Measurements from ENCODE around the gene CDCA3. TPM values are rescaled to one million over a fixed set of nuclear protein-coding genes. Genes with fewer than 3 reads are reported as not detected.

Gene CDCA3
- total and polyA plus RNA-seq, 4 donors = 1.3 to 4.1 (median 2.8) TPM

DNA sequence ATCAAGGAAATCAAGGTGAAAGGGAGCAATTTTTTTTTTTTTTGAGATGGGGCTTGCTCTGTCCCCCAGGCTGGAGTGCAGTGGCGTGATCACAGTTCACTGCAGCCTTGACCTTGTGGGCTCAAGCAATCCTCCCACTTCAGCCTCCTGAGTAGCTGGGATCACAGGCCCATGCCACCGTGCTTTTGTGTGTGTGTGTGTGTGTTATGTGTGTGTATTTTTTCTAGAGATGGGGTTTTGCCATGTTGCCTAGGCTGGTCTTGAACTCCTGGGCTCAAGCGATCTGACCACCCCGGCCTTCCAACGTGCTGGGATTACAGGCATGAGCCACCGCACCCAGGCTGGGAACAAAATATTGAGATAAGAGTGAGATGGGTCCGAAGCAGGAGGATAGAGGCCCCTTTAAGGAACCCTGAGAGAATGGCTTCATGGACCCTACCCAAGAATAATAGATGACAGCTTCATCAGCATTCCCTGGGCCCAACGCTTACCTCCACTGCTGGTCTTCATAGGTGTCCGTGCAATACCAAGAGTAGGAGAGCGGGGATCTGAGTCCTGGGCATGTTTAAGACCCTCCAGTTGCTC, 1.0 kb downstream of the CDCA3 start:
- TF ChIP-seq, protein P1, sequence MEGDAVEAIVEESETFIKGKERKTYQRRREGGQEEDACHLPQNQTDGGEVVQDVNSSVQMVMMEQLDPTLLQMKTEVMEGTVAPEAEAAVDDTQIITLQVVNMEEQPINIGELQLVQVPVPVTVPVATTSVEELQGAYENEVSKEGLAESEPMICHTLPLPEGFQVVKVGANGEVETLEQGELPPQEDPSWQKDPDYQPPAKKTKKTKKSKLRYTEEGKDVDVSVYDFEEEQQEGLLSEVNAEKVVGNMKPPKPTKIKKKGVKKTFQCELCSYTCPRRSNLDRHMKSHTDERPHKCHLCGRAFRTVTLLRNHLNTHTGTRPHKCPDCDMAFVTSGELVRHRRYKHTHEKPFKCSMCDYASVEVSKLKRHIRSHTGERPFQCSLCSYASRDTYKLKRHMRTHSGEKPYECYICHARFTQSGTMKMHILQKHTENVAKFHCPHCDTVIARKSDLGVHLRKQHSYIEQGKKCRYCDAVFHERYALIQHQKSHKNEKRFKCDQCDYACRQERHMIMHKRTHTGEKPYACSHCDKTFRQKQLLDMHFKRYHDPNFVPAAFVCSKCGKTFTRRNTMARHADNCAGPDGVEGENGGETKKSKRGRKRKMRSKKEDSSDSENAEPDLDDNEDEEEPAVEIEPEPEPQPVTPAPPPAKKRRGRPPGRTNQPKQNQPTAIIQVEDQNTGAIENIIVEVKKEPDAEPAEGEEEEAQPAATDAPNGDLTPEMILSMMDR (IDR thresholded peaks at IDR 0.05; ENCODE audit: control extremely low read depth, extremely low read depth) = no peak
- 87 to 94% methylated on average over 10 of the region's 10 CpGs for WGBS, 2 donors
- Histone ChIP-seq H3K27ac (ENCODE audit: low read depth in 1 of 2, low read length in 1 of 2) (no peak overlapping the region), H3K9me3 (ENCODE audit: control insufficient read depth in 4 of 4, insufficient read depth in 3 of 4, low read length in 3 of 4) (no peaks in the 10 kb centered on the region), H3K9ac (ENCODE audit: insufficient read depth in 1 of 2, low read length in 2 of 2) (no peak overlapping the region), H3K36me3 (ENCODE audit: control insufficient read depth in 4 of 4, insufficient read depth in 4 of 4, low read length in 4 of 4) (peaks cover 1 to 24% (median 9%) of the 10 kb centered on the region in 4 donors), H3K4me1 (ENCODE audit: control insufficient read depth in 5 of 5, insufficient read depth in 5 of 5, low read length in 5 of 5) (peaks cover 0 to 26% (median 7%) of the 10 kb centered on the region in 5 donors), H3K27me3 (ENCODE audit: control insufficient read depth in 3 of 3, insufficient read depth in 3 of 3, low read length in 2 of 3) (no peaks in the 10 kb centered on the region), H3K4me3 (no peak overlapping the region)
- no peak for ATAC-seq (ENCODE audit: insufficient read depth, low FRiP score)
- DNase-seq = no peak

DNA sequence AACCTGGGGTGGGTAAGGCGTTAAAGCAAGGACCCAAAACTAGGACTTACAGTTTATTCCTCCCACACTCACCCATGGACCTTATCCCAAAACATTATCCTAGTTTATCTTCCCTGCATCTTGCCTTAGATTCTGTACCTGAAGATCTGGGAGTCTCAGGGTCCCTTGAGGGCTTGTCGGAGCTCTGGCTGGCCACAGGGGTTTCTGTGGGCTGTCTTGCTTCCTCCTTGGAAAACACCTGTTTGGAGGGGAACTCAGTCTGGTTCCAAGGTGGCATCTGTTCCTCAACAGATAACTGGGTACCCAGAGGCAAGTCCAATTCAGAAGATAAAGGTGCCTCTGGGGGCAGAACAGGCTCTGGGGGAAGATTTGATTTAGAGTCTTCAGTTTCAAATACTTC, 1.7 kb downstream of the CDCA3 start:
- Histone ChIP-seq H3K36me3 (ENCODE audit: control insufficient read depth in 4 of 4, insufficient read depth in 4 of 4, low read length in 4 of 4) (peaks cover 1 to 24% (median 10%) of the 10 kb centered on the region in 4 donors), H3K27me3 (ENCODE audit: control insufficient read depth in 3 of 3, insufficient read depth in 3 of 3, low read length in 2 of 3) (no peaks in the 10 kb centered on the region), H3K9me3 (ENCODE audit: control insufficient read depth in 4 of 4, insufficient read depth in 3 of 4, low read length in 3 of 4) (no peaks in the 10 kb centered on the region), H3K4me3 (no peak overlapping the region), H3K9ac (ENCODE audit: insufficient read depth in 1 of 2, low read length in 2 of 2) (no peak overlapping the region), H3K27ac (ENCODE audit: low read depth in 1 of 2, low read length in 1 of 2) (no peak overlapping the region), H3K4me1 (ENCODE audit: control insufficient read depth in 5 of 5, insufficient read depth in 5 of 5, low read length in 5 of 5) (peaks cover 0 to 26% (median 7%) of the 10 kb centered on the region in 5 donors)
- no peak for DNase-seq
- TF ChIP-seq, protein P1 (IDR thresholded peaks at IDR 0.05; ENCODE audit: control extremely low read depth, extremely low read depth) = no peak
- WGBS, 2 donors = 62 to 85% methylated on average over 2 of the region's 2 CpGs
- no peak for ATAC-seq (ENCODE audit: insufficient read depth, low FRiP score)

DNA sequence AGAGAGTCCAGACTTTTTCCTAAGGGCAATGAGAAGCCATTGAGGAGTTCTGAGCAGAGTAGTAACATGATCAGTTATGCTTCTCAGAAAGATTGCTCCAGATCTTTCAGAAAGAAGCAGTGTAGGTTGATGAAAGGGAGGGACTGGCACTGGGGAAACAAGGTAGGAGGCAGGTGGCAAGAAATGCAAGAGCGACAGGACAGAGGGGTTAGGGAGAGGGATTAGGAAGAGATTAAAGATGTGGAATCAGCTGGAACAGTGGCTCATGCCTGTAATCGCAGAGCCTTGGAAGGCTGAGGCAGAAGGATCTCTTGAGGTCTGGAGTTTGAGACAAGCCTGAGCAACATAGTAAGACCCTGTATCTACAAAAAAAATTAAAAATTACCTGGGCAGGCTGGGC, 3.4 kb downstream of the CDCA3 start:
- Histone ChIP-seq H3K9ac (ENCODE audit: insufficient read depth in 1 of 2, low read length in 2 of 2) (no peak overlapping the region), H3K27me3 (ENCODE audit: control insufficient read depth in 3 of 3, insufficient read depth in 3 of 3, low read length in 2 of 3) (no peaks in the 10 kb centered on the region), H3K36me3 (ENCODE audit: control insufficient read depth in 4 of 4, insufficient read depth in 4 of 4, low read length in 4 of 4) (peaks cover 1 to 33% (median 9%) of the 10 kb centered on the region in 4 donors), H3K4me3 (no peak overlapping the region), H3K4me1 (ENCODE audit: control insufficient read depth in 5 of 5, insufficient read depth in 5 of 5, low read length in 5 of 5) (peaks cover 0 to 17% (median 3%) of the 10 kb centered on the region in 5 donors), H3K27ac (ENCODE audit: low read depth in 1 of 2, low read length in 1 of 2) (no peak overlapping the region), H3K9me3 (ENCODE audit: control insufficient read depth in 4 of 4, insufficient read depth in 3 of 4, low read length in 3 of 4) (no peaks in the 10 kb centered on the region)
- 95 to 100% methylated on average over 2 of the region's 2 CpGs for WGBS, 2 donors
- TF ChIP-seq, protein P1 (IDR thresholded peaks at IDR 0.05; ENCODE audit: control extremely low read depth, extremely low read depth) = no peak
- ATAC-seq (ENCODE audit: insufficient read depth, low FRiP score) (no peak), DNase-seq (no peak)
